ENCODE results near the gene SLC1A7. TPM values are rescaled to one million over a fixed set of nuclear protein-coding genes. Genes with fewer than 3 reads are reported as not detected.

The SLC1A7 gene
- total RNA-seq, 2 experiments from 2014 or later: not detected

DNA sequence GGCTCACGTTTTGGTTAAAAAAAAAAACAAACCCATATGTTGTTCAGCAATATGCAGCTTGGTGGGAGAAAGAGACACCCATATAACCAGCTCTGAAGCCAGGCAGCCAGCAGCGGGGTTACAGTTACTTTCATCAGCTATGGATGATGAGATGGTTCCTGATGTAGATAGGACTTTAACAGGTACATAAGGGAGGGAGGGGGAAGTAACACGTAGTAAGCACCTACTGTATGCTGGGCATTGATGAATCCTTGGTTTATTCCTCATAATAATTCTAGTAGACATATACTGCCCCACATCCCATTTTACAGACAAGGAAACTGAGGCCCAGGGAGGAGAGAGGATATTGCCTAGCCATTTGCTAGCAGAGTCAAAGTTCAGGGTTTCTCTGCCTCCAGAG is 2.0 kb downstream of the SLC1A7 start:
- no peak for DNase-seq
- Mint-ChIP-seq H3K4me3 (no peak overlapping the region), H3K27me3 (no peaks in the 10 kb centered on the region), H3K9me3 (peaks cover 9% of the 10 kb centered on the region), H3K36me3 (no peaks in the 10 kb centered on the region), H3K27ac (no peak overlapping the region), H3K4me1 (ENCODE audit: low read depth) (no peaks in the 10 kb centered on the region)
- ChIA-PET POLR2A (no interaction called here), CTCF (no interaction called here)
- intact Hi-C loops (cut with micrococcal nuclease): no loop called here

DNA sequence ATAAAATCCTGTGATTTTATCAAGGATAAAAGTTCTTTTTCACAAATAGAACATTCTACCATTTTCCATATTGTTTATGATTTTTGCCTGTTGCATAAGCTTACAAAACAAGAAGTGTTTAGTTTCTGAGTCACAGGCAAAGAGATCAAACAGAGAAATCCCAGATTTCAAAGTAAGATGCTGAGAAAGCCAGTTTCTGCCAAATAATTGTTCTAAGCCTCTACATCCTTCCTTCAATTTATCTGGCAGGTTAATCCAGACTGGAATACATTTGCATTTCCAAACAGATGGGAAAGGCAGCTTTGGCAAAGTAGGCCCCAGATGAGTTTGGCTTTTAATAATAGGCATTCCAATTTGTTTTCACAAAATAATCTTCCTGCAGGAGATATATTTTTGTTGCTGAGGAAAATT is 2.5 kb downstream of the SLC1A7 start:
- intact Hi-C loops (cut with micrococcal nuclease): no loop called here
- no peak overlapping the region for H3K27ac Mint-ChIP-seq
- CTCF ChIA-PET: no interaction called here
- H3K4me3 Mint-ChIP-seq: no peak overlapping the region
- DNase-seq: no peak
- no peaks in the 10 kb centered on the region for H3K4me1 Mint-ChIP-seq (ENCODE audit: low read depth)
- H3K27me3 Mint-ChIP-seq: no peaks in the 10 kb centered on the region
- no peaks in the 10 kb centered on the region for H3K36me3 Mint-ChIP-seq
- H3K9me3 Mint-ChIP-seq: peaks cover 9% of the 10 kb centered on the region
- POLR2A ChIA-PET: no interaction called here

DNA sequence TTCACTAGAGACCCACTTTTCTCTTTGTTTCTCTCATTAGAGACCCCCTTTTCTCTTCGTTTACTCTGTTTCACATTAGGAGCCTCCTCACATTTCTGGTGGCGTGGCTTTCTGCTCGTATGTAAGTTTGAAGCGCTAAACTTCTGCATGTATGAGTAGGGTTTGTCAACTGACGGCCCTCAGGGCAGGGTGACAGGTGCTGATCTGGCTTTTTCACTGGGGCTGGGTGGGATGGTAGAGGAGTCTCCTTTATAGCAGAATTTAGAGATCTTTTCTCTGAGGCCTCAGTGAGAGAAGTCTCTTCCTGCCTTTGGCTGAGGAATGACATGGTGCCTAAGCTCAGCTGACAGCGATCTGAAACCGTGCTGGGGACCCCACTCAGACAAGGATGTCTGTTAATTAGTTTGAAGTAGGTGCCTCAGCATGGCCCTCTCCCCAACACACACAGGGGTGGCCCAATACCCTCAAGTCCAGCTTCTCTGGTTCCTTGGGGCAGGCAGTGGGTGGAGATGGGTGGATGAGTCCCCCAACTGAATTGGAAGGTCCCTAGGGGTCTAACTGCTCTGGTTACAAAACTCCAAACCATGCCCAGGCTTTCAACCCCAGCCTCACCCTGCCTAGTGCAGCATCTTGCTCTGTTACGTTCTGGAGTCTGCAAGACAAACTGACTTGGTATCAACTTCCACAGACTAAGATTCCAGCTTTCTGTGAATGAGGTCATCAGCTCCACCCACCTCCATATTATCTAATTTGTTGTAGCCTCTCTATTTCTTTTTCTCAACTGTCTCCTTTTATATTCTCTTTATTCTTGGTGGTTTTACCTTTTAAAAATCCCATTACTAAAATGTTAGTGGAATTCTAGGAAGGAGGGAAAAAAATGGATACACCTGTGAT is 3.2 kb downstream of the SLC1A7 start:
- Mint-ChIP-seq H3K4me3 (no peak overlapping the region), H3K27me3 (no peaks in the 10 kb centered on the region), H3K27ac (no peak overlapping the region), H3K36me3 (no peaks in the 10 kb centered on the region), H3K9me3 (peaks cover 9% of the 10 kb centered on the region), H3K4me1 (ENCODE audit: low read depth) (no peaks in the 10 kb centered on the region)
- intact Hi-C loops (cut with micrococcal nuclease): no loop called here
- ChIA-PET POLR2A (no interaction called here), CTCF (interaction anchor here (2.3 kb wide), 1 partner anchor 42 kb away, joined by 8 read pairs; no protein-coding TSS in a partner anchor)
- DNase-seq: no peak

DNA sequence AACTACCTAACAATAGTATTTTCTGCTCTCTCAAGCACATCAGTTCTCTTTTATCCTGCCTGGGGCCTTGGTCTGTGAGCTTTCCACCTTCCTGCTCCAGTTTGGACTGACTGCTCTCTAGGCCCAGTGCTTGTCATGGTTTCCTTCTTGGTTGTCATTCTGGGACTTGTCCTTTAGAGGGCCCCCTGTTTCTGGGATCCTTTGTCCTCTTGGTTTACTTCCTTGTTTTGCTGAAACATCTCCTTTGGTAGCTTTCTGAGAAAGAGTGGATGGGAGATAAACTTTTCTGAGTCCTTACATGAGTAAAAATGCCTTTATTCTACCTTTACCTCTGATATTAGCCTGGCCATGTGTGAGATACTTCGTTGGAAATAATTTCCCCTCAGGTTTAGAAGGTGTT is 4.7 kb downstream of the SLC1A7 start:
- ChIA-PET CTCF (interaction anchor here (0.6 to 2.3 kb wide), 3 partner anchors 12 to 49 kb away, joined by 3 to 8 read pairs (median 3); no protein-coding TSS in a partner anchor), POLR2A (no interaction called here)
- intact Hi-C loops (cut with micrococcal nuclease): no loop called here
- Mint-ChIP-seq H3K36me3 (no peaks in the 10 kb centered on the region), H3K4me3 (no peak overlapping the region), H3K27ac (no peak overlapping the region), H3K27me3 (no peaks in the 10 kb centered on the region), H3K9me3 (peaks cover 9% of the 10 kb centered on the region), H3K4me1 (ENCODE audit: low read depth) (no peaks in the 10 kb centered on the region)
- DNase-seq: no peak

DNA sequence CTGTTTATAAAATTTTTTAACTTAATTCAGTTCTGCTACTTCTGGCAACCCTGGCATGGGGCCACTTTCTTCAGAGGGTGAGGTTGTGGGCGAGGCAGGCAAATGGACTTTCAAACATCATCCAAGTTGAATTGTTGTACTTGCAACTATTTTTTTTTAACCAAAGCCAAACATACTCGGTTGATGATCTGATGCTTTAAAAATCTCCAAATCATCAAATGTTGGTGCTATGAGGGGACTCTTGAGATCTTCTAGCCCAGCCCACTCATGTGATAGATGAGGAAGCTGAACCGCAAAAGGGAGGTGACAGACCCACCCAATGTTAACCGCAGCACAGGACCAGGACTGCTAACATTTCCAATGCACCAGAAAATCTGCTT is 6.7 kb downstream of the SLC1A7 start:
- H3K27me3 Mint-ChIP-seq: no peaks in the 10 kb centered on the region
- POLR2A ChIA-PET: no interaction called here
- intact Hi-C loops (cut with micrococcal nuclease): no loop called here
- DNase-seq: no peak
- no peak overlapping the region for H3K4me3 Mint-ChIP-seq
- no peak overlapping the region for H3K27ac Mint-ChIP-seq
- no peaks in the 10 kb centered on the region for H3K4me1 Mint-ChIP-seq (ENCODE audit: low read depth)
- CTCF ChIA-PET: no interaction called here
- H3K9me3 Mint-ChIP-seq: peaks cover 9% of the 10 kb centered on the region
- H3K36me3 Mint-ChIP-seq: no peaks in the 10 kb centered on the region

DNA sequence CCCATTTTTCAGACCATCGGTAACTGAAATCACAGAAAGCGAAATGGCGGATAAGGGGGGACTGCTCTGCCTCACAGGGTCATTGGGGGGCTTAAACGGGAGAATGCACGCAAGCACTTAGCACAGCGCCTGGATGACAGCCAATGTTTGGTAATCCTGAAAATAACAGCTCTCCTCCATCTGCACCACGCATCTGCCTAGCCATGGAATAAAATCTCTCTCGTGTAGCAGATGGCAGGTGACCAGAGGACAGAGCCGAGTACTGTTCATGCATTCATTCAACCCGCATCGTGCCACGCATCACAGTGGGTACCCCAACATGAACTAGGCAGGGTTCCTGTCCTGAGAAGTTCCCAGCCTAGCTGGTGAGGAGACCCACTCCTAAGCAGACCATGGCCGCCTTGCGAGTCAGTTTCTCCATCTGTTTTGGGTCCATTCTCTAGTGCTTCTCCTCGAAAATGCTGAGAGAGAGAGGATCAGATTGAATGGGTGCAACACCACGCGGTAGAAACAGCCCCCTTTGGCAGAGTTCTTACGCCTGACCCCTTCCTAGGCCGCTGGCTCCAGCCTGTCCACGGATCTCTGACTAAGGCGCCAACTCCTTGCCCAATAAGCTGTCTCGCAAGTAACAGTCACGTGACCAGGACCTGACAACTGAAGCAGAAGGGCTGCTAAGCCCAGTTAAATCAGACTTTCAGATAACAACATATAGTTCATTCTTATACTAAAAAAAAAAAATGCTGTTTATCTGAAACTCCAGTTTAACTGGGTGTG is 7.3 kb downstream of the SLC1A7 start:
- CTCF ChIA-PET: no interaction called here
- Mint-ChIP-seq H3K4me1 (ENCODE audit: low read depth) (no peaks in the 10 kb centered on the region), H3K27me3 (no peaks in the 10 kb centered on the region), H3K9me3 (peaks cover 9% of the 10 kb centered on the region), H3K36me3 (no peaks in the 10 kb centered on the region), H3K4me3 (no peak overlapping the region), H3K27ac (no peak overlapping the region)
- POLR2A ChIA-PET: no interaction called here
- no peak for DNase-seq
- intact Hi-C loops (cut with micrococcal nuclease): no loop called here

DNA sequence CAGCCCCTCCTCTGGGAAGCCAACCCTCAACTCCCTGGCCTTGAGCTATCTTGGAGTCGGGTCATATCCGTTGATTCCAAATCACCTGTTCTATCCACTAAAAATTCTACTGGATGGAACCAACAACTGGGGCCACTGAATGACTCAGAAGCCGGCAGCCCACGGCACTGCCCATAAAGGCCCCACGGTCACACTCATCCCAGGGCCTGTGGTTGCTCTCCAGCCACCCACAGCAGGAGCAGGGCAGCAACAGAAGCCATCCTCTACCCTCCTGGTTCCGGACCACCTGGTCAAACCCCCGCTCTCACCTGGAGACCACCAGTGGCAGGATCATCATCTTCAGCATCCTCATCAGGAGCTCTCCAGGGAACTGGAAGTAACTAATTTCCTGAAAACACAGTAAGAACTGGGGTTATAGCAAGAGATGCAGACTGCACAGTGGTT is 8.4 kb downstream of the SLC1A7 start:
- Mint-ChIP-seq H3K27ac (no peak overlapping the region), H3K4me3 (no peak overlapping the region), H3K9me3 (peaks cover 9% of the 10 kb centered on the region), H3K36me3 (no peaks in the 10 kb centered on the region), H3K4me1 (ENCODE audit: low read depth) (no peaks in the 10 kb centered on the region), H3K27me3 (no peaks in the 10 kb centered on the region)
- ChIA-PET POLR2A (no interaction called here), CTCF (no interaction called here)
- intact Hi-C loops (cut with micrococcal nuclease): no loop called here
- no peak for DNase-seq

DNA sequence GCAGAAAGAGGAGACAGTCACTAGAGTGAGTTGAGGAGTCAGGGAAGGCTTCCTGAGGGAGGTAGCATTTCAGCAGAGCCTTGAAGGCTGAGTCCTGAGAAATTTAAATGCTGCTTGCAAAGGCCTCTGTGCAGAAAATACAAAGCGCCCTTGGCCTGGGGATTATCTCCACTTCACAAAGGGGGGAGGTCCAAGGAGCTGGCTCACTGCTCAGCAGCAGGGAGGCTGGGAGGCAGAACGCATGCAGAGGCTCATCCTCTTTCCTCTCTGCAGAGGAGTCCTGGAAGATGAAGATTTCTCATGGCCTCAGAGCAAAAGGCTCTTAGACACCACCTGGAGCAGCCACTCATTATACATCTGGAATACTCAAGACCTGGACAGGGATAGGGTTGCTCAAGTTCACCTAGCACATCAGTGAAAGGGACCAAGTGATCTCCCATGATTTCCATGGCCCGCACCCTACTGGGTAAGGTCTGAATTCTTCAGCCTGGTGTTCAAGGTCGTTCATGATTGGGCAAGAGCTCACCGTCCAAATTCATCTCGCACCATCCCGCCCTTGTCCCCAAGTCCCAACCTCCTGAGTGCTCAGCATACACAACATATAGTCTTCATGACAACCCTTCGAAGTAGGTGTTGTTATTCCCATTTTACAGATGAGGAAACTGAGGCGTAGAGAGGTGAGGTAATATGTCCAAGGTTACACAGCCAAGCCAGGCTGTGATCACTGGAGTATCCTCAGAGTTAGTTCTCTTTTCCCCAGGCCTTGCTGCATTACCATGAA is 9.0 kb downstream of the SLC1A7 start:
- POLR2A ChIA-PET: no interaction called here
- H3K36me3 Mint-ChIP-seq: no peaks in the 10 kb centered on the region
- DNase-seq: no peak
- no peaks in the 10 kb centered on the region for H3K4me1 Mint-ChIP-seq (ENCODE audit: low read depth)
- H3K4me3 Mint-ChIP-seq: no peak overlapping the region
- peaks cover 9% of the 10 kb centered on the region for H3K9me3 Mint-ChIP-seq
- H3K27ac Mint-ChIP-seq: no peak overlapping the region
- CTCF ChIA-PET: no interaction called here
- intact Hi-C loops (cut with micrococcal nuclease): no loop called here
- no peaks in the 10 kb centered on the region for H3K27me3 Mint-ChIP-seq

DNA sequence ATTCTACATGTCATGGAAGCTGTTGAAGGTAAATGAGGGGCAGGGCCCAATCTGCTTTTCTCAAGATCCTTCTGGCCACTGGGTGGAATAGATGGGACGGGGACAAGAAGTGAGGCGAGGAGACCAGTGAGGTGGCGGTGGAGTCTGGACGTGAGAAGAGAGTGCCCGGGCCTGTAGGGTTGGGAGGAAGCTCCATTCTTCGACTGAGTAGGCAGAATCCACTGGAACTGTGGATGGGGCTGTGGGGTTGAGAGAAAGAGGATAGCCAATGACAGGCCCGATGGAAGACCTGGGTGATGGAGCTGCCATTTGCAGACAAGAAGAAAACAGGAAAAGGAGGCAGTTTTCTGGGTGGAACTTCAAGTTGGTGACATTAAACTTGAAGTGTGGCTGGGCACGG is 10.3 kb downstream of the SLC1A7 start:
- H3K27ac Mint-ChIP-seq: no peak overlapping the region
- intact Hi-C loops (cut with micrococcal nuclease): no loop called here
- no peaks in the 10 kb centered on the region for H3K4me1 Mint-ChIP-seq (ENCODE audit: low read depth)
- no peaks in the 10 kb centered on the region for H3K36me3 Mint-ChIP-seq
- no peak for DNase-seq
- H3K4me3 Mint-ChIP-seq: no peak overlapping the region
- peaks cover under 1% of the 10 kb centered on the region for H3K9me3 Mint-ChIP-seq
- CTCF ChIA-PET: interaction anchor here (0.8 kb wide), 1 partner anchor 46 kb away, joined by 5 read pairs; no protein-coding TSS in a partner anchor
- H3K27me3 Mint-ChIP-seq: no peaks in the 10 kb centered on the region
- POLR2A ChIA-PET: no interaction called here

DNA sequence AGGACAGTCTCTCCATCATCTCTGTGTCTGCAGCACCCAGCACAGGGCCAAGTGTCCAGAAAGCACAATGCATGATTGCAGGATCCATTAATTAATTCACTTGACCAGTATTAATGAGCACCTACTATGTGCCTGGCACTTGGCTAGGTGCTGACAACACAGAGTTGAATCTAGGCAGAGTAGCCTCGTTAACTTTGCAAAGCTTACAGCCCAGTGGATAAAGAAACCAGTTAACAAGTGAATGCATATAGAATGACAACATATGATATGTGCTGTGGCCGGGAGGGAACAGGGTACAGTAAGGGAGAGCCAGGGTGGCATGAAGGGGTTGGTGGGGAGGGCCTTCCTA is 10.9 kb downstream of the SLC1A7 start:
- intact Hi-C loops (cut with micrococcal nuclease): no loop called here
- H3K9me3 Mint-ChIP-seq: no peaks in the 10 kb centered on the region
- CTCF ChIA-PET: no interaction called here
- no peak overlapping the region for H3K27ac Mint-ChIP-seq
- no peak overlapping the region for H3K4me3 Mint-ChIP-seq
- H3K36me3 Mint-ChIP-seq: no peaks in the 10 kb centered on the region
- no peak for DNase-seq
- no peaks in the 10 kb centered on the region for H3K27me3 Mint-ChIP-seq
- H3K4me1 Mint-ChIP-seq (ENCODE audit: low read depth): no peaks in the 10 kb centered on the region
- POLR2A ChIA-PET: no interaction called here

DNA sequence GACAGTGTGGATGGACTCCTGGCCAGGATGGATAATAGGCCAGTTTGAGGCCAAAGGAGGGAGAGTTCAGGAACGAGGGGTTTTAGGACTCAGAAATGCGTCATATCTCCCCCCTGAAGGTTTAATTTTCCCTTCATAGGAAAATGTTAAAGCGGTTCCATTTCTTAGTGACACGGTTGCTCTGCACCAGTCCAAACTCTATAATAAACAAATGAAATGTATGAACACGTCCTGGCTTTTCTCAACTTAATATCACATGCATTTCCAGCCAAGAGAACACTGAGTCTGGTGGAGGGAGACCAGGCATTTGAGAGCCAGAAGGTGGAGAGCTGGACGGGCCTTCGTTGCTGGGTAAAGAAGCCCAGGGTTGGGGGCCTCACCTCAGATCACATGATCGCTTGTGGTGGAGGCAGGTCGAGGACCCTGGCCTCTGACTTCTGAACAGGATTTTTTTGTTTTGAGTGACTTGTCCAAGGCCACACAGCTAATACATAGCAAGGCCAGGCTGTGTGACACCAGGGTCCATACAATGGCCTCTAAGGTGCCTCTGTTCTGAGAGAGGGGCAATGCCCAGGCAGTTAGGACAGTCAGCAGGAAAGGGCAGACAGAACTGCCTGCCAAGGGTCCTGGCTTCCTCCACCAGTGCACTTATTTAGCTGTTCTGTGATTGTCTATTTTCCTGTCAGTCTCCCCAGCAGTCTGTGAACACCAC is 11.4 kb downstream of the SLC1A7 start:
- DNase-seq: no peak
- H3K4me3 Mint-ChIP-seq: no peak overlapping the region
- no peaks in the 10 kb centered on the region for H3K36me3 Mint-ChIP-seq
- intact Hi-C loops (cut with micrococcal nuclease): no loop called here
- H3K4me1 Mint-ChIP-seq (ENCODE audit: low read depth): no peaks in the 10 kb centered on the region
- ChIA-PET POLR2A (no interaction called here), CTCF (no interaction called here)
- no peak overlapping the region for H3K27ac Mint-ChIP-seq
- H3K27me3 Mint-ChIP-seq: no peaks in the 10 kb centered on the region
- H3K9me3 Mint-ChIP-seq: no peaks in the 10 kb centered on the region

DNA sequence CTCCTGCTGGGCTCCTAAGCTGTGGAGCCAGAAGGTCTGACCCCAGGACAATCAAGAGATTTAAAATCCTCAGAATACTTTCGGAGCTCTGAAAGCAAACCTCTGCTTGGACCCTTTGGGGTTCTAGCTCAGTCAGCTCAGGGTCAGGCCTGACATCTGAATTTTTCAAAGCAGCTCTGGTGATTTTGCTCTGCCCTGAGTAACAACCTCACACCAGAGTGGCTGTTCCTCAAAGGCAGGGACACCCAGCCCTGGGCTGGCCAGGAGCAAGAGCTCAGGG is 11.9 kb downstream of the SLC1A7 start:
- intact Hi-C loops (cut with micrococcal nuclease): no loop called here
- H3K27me3 Mint-ChIP-seq: no peaks in the 10 kb centered on the region

More for the DNA sequence above, 11.9 kb downstream of the SLC1A7 start:
- Mint-ChIP-seq H3K4me3 (no peak overlapping the region), H3K9me3 (no peaks in the 10 kb centered on the region), H3K36me3 (no peaks in the 10 kb centered on the region), H3K4me1 (ENCODE audit: low read depth) (no peaks in the 10 kb centered on the region), H3K27ac (no peak overlapping the region)
- POLR2A ChIA-PET: no interaction called here
- DNase-seq: no peak
- CTCF ChIA-PET: no interaction called here

Data from activated CD4-positive, alpha-beta memory T cell treated with anti-CD3 and anti-CD28 coated beads for 36 hours (primary cell).